Measurements from ENCODE around the gene CXCR3.
"Not testable (repeated sequence)": the region's sequence is repeated elsewhere in the genome, so short reads cannot be mapped to it uniquely, and the experiment has no call there.

CXCR3 gene
- 8.6 to 89.0 (median 38.3) reads per million in 9 experiments for total RNA-seq

GRCh38 chrX:71618303-71618721 lies at the start of gene CXCR3:
Gene CXCR3, minus strand, starts transcription at chrX:71618511. Its CDS starts 62 bp downstream, at chrX:71618449.
- Mint-ChIP-seq H3K9me3 (no peaks in the 10 kb centered on the region), H3K27me3 (no peaks in the 10 kb centered on the region), H3K27ac (peak within 1 kb of the TSS; percentile 98), H3K36me3 (ENCODE audit: insufficient read depth) (peaks cover 71% of the 10 kb centered on the region), H3K4me3 (peak within 1 kb of the TSS; percentile 89 to 92), H3K4me1 (ENCODE audit: low read depth in 2 of 2) (peaks cover 55 to 58% of the 10 kb centered on the region in 2 donors)
- DNase-seq (peak in 2 of 3 experiments; percentile 29 to 44), ATAC-seq (replicated peaks) (peak; percentile 27)

- Mint-ChIP-seq H3K9me3 (no peaks in the 10 kb centered on the region), H3K4me3 (no peak within 1 kb of the TSS), H3K27me3 (peaks cover 0 to 15% of the 10 kb centered on the region in 2 donors), H3K27ac (no peak within 1 kb of the TSS), H3K36me3 (ENCODE audit: insufficient read depth) (peaks cover 5% of the 10 kb centered on the region), H3K4me1 (ENCODE audit: low read depth in 2 of 2) (peaks cover 4 to 14% of the 10 kb centered on the region in 2 donors)
- no peak for DNase-seq
- ATAC-seq (replicated peaks): no peak
Measured at GRCh38 chrX:71667328-71668247, 49.3 kb upstream of the CXCR3 start, which contains the start of gene LOC101059915. Gene LOC101059915, plus strand, starts transcription at chrX:71667546.

- ATAC-seq (replicated peaks) (no peak), DNase-seq (no peak)
- Mint-ChIP-seq H3K27me3 (peaks cover 0 to 8% of the 10 kb centered on the region in 2 donors), H3K27ac (no peak overlapping the region), H3K36me3 (ENCODE audit: insufficient read depth) (peaks cover 6% of the 10 kb centered on the region), H3K4me1 (ENCODE audit: low read depth in 2 of 2) (peaks cover 9 to 15% of the 10 kb centered on the region in 2 donors), H3K4me3 (no peak overlapping the region), H3K9me3 (no peaks in the 10 kb centered on the region)
Measured at GRCh38 chrX:71666240-71667223, 48.2 kb upstream of the CXCR3 start.

GRCh38 chrX:71665747-71666146 lies 47.4 kb upstream of the CXCR3 start:
- Mint-ChIP-seq H3K36me3 (ENCODE audit: insufficient read depth) (peaks cover 6% of the 10 kb centered on the region), H3K27me3 (no peaks in the 10 kb centered on the region), H3K4me3 (no peak overlapping the region), H3K4me1 (ENCODE audit: low read depth in 2 of 2) (peaks cover 9 to 12% of the 10 kb centered on the region in 2 donors), H3K9me3 (no peaks in the 10 kb centered on the region), H3K27ac (no peak overlapping the region)
- DNase-seq (no peak), ATAC-seq (replicated peaks) (no peak)

GRCh38 chrX:71664889-71665491 lies 46.7 kb upstream of the CXCR3 start:
- no peak for ATAC-seq (replicated peaks)
- Mint-ChIP-seq H3K36me3 (ENCODE audit: insufficient read depth) (peaks cover 6% of the 10 kb centered on the region), H3K4me1 (ENCODE audit: low read depth in 2 of 2) (peaks cover 9 to 13% of the 10 kb centered on the region in 2 donors), H3K27ac (no peak overlapping the region), H3K9me3 (no peaks in the 10 kb centered on the region), H3K4me3 (no peak overlapping the region), H3K27me3 (no peaks in the 10 kb centered on the region)
- DNase-seq: no peak

- H3K27me3 Mint-ChIP-seq; DNase-seq; H3K27ac Mint-ChIP-seq; H3K4me3 Mint-ChIP-seq; H3K36me3 Mint-ChIP-seq (ENCODE audit: insufficient read depth); H3K9me3 Mint-ChIP-seq; ATAC-seq (replicated peaks): not testable (repeated sequence)
- H3K4me1 Mint-ChIP-seq (ENCODE audit: low read depth in 2 of 2): peaks cover 9 to 13% of the 10 kb centered on the region in 2 donors
Measured at GRCh38 chrX:71664202-71664601, 45.9 kb upstream of the CXCR3 start.

GRCh38 chrX:71663238-71663637 lies 44.9 kb upstream of the CXCR3 start:
- Mint-ChIP-seq H3K4me3 (peak overlapping the region; percentile 72 to 82), H3K4me1 (ENCODE audit: low read depth in 2 of 2) (peaks cover 9 to 13% of the 10 kb centered on the region in 2 donors), H3K27ac (peak overlapping the region; percentile 84 to 87)
- peak; percentile 63 for ATAC-seq (replicated peaks)
- H3K36me3 Mint-ChIP-seq (ENCODE audit: insufficient read depth); H3K27me3 Mint-ChIP-seq; H3K9me3 Mint-ChIP-seq: not testable (repeated sequence)
- peak; percentile 20 to 36 (median 35) for DNase-seq

- H3K4me1 Mint-ChIP-seq (ENCODE audit: low read depth in 2 of 2): peaks cover 9 to 13% of the 10 kb centered on the region in 2 donors
- H3K9me3 Mint-ChIP-seq; H3K27me3 Mint-ChIP-seq; H3K36me3 Mint-ChIP-seq (ENCODE audit: insufficient read depth): not testable (repeated sequence)
- peak in 2 of 3 experiments; percentile 7 for DNase-seq
- peak overlapping the region; percentile 72 to 82 for H3K4me3 Mint-ChIP-seq
- H3K27ac Mint-ChIP-seq: peak overlapping the region; percentile 84 to 87
- peak; percentile 61 for ATAC-seq (replicated peaks)
Measured at GRCh38 chrX:71662654-71663053, 44.3 kb upstream of the CXCR3 start.

GRCh38 chrX:71661919-71662318 lies 43.6 kb upstream of the CXCR3 start:
- peaks cover 6% of the 10 kb centered on the region for H3K36me3 Mint-ChIP-seq (ENCODE audit: insufficient read depth)
- no peaks in the 10 kb centered on the region for H3K9me3 Mint-ChIP-seq
- H3K27me3 Mint-ChIP-seq: no peaks in the 10 kb centered on the region
- H3K27ac Mint-ChIP-seq: peak overlapping the region; percentile 84 to 87
- H3K4me1 Mint-ChIP-seq (ENCODE audit: low read depth in 2 of 2): peaks cover 9 to 13% of the 10 kb centered on the region in 2 donors
- DNase-seq (no peak), ATAC-seq (replicated peaks) (no peak)
- H3K4me3 Mint-ChIP-seq: peak overlapping the region; percentile 72 to 82

- H3K27ac Mint-ChIP-seq: no peak overlapping the region
- H3K4me3 Mint-ChIP-seq: no peak overlapping the region
- DNase-seq (no peak), ATAC-seq (replicated peaks) (no peak)
- H3K36me3 Mint-ChIP-seq (ENCODE audit: insufficient read depth): peaks cover 6% of the 10 kb centered on the region
- no peaks in the 10 kb centered on the region for H3K9me3 Mint-ChIP-seq
- H3K4me1 Mint-ChIP-seq (ENCODE audit: low read depth in 2 of 2): peaks cover 9 to 13% of the 10 kb centered on the region in 2 donors
- H3K27me3 Mint-ChIP-seq: no peaks in the 10 kb centered on the region
Measured at GRCh38 chrX:71660562-71661416, 42.5 kb upstream of the CXCR3 start.

- Mint-ChIP-seq H3K4me3 (no peak overlapping the region), H3K27me3 (no peaks in the 10 kb centered on the region), H3K4me1 (ENCODE audit: low read depth in 2 of 2) (peaks cover 9 to 13% of the 10 kb centered on the region in 2 donors), H3K9me3 (no peaks in the 10 kb centered on the region), H3K36me3 (ENCODE audit: insufficient read depth) (peaks cover 6% of the 10 kb centered on the region), H3K27ac (peak overlapping the region in 1 of 2 donors; percentile 62)
- no peak for ATAC-seq (replicated peaks)
- no peak for DNase-seq
Measured at GRCh38 chrX:71659959-71660358, 41.6 kb upstream of the CXCR3 start.

- H3K36me3 Mint-ChIP-seq (ENCODE audit: insufficient read depth): peaks cover 6% of the 10 kb centered on the region
- no peaks in the 10 kb centered on the region for H3K9me3 Mint-ChIP-seq
- peaks cover 9 to 13% of the 10 kb centered on the region in 2 donors for H3K4me1 Mint-ChIP-seq (ENCODE audit: low read depth in 2 of 2)
- ATAC-seq (replicated peaks) (no peak), DNase-seq (no peak)
- no peak overlapping the region for H3K4me3 Mint-ChIP-seq
- peak overlapping the region in 1 of 2 donors; percentile 62 for H3K27ac Mint-ChIP-seq
- no peaks in the 10 kb centered on the region for H3K27me3 Mint-ChIP-seq
Measured at GRCh38 chrX:71659342-71659741, 41.0 kb upstream of the CXCR3 start.

Data from effector memory CD8-positive, alpha-beta T cell (primary cell).